NCI-H2107 treated with DMSO at 0.1 percent for 48 hours (cell line): ENCODE results near the gene BORCS5.

Source experiments
- DNase-seq: peaks from one replicate; lab custom pipeline; 2025; ENCODE audit not compliant: unreplicated experiment; lab: John Stamatoyannopoulos, UW

BORCS5 gene

DNA sequence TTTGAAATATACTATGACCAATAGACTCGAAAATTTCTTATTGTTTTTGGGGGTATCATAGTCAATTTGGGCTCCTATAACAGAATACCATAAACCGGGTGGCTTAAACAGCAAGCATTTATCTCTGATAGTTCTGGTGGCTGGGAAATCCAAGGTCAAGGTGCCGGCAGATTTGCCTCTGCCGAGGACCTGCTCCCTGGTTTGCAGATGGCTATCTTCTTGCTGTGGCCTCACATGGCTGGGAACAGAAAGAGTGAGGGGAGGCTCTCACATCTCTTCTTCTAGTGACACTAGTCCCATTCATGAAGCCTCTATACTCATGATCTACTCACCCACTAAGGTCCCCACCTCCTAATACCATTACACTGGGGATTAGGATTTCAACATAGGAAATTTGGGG is 70.7 kb downstream of the BORCS5 start:
- DNase-seq, result no peak

DNA sequence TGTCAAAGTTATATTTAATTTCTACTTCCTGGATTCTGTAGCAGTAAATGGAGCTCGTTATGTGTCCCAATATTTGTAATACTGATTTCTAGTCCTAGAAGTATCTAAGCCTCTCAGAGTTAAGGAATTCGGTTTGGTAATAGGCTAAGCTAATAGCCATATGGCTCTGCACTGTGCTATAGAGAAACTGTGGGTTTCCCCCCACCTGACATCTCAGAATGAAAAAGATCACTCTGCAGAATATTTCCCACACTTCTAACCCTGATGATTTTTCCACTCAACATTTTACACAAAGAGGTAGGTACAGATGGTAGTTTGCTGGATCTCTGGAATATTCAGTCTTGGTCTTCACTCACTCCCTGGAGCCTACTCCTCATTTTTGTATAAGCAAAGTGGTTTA is 71.2 kb downstream of the BORCS5 start:
- DNase-seq, result no peak

DNA sequence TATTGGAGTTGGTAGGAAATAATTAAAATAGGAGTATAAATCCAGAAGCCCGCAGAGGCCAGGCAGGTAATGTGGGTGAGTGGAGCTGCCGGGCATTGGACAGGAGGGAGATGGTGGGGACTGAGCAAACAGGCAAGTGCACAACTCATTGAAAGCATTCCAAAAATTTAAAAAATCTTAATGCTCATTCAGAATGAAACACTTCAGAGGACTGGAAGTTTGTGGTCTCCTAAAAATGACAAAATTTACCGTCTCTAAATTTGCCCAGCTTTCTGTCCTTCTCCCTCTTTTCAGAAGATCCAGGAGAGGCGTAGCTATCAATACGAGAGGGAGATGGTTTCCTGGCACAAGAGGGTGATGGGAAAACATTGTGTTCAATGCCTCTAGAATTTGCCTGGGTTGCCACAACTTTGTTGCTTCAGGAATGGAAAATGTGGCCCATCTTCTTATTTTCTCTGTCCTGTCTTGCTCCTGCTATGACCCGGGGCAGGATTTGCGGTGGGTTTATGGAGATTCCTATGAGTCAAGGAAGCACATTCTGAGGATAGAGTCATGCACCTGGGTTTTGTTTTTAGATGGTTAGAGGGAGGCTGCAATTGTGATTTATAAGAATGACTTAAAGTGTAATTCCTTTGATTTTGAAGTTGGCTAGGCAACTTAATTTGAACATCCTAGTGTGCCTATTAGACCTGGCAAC is 72.2 kb downstream of the BORCS5 start:
- DNase-seq, result no peak

DNA sequence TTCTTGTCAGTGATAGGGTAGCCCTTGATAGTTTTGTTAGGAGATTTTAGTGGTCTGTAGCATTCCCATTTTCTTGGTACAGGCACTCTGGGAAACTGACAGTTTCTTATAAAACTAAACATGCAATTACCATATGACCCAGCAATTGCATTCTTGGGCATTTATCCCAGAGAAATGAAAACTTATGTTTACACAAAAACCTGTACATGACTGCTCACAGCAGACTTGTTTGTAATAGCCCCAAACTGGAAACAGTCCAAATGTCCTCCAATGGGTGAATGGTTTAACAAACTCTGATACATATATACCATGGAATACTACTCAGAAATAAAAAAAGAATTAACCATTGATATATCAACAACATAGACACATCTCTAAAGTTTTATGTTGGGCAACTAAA is 75.5 kb downstream of the BORCS5 start:
- DNase-seq, result no peak

DNA sequence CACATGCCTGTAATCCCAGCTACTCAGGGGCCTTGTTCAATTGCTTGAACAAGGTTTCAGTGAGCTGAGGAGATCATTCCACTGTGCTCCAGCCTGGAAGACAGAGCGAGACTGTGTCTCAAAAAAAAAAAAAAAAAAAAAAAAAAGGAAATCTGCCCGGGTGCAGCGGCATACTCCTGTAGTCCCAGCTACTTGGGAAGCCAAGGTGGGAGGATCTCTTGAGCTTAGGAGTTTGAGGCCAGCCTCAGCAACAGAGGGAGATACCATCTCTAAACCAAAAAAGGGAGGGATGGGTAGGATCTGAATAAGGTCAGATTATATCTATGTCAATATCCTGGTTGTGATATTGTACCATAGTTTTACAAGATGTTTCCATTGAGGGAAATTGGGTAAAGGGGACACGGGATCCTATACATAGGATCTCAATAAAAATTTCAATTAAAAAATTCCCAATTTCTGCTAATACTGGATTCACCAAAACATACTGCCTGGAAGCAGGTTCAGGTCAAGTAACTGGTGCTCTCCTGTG is 76.4 kb downstream of the BORCS5 start:
- DNase-seq, result no peak

DNA sequence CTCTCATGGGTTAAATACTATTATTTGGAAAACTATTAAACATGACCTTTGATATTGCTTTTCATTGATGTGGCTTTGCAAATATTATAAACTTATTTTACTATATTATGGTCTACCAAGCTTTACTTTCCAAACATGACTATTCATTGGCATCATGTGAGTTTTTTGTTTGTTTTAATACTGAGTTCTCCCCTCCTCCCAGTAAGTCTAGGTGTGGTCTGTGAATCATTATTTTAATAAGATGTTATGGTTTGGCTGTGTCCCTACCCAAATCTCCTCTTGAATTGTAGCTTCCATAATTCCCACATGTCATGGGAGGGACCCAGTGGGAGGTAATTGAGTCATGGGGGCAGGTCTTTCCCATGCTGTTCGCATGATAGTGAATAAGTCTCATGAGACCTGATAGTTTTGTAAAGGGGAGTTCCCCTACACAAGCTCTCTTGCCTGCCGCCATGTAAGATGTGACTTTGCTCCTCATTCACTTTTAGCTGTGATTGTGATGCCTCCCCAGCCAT is 80.0 kb downstream of the BORCS5 start:
- DNase-seq, result no peak

DNA sequence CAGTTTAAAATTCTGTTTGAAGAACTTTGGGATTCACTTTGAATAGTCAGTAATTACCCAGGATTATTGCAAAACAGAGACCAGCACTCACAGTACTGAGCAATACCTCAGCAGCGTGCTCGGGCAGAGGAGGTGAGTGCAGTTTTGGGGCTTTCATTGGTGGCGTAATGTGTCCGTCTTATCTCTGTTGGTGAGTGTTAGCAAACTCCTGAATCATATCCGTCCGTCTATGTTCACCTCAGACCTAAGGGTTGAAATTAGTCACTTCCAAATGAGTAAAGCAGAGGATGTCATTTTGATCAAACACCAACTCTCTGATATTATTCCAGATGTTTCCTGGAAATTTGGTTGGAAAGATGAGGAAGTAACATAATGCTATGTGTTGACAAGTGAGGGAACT is 82.8 kb downstream of the BORCS5 start:
- DNase-seq, result no peak

DNA sequence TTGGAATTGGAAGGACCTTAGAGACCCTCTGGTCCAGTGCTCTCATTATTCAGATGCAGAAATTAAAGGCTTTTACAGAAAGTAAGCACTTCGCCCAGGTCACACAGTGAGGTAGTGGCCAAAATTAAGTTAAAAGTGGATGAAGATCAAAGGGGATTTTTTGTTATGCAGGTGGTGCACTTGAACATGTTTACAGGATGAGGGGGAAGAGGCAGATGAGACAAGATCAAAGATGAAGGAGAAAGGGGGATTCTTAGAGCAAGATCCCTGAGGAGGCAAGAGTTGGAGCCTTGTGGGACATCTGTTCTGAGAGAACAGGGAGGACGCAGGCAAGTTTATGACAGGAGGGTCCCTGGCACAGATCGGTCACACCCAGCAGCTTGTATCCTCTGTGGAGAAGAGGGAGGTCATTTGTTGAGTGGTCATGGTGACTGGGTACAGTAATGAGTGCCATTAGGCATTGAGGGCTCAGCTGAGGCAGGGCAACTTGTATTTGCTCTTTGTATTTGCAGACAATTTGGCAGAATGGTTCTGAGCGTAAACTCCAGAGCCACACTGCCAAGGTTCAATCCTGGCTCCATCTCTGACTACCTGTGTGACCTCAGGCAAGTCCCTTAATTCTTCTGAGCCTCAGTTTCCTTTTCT is 84.0 kb downstream of the BORCS5 start:
- DNase-seq, result no peak

DNA sequence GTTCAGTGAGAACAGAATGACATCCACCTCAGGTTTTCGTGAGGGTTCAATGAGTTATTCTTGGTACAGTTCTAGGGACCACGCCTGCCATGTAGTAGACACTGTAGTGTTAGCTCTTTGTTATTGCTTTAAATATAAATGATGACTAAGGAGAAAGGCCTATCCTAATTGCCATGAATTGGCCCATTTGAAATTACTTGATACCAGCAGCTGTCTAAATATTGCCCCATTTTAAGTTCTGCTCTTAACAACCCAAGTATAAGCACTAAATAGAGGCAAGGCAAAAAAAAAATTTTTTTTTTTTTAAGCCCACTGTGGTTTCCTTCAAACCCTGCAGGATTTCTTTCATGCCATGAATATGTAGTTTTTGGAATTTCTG is 84.5 kb downstream of the BORCS5 start:
- no peak for DNase-seq

DNA sequence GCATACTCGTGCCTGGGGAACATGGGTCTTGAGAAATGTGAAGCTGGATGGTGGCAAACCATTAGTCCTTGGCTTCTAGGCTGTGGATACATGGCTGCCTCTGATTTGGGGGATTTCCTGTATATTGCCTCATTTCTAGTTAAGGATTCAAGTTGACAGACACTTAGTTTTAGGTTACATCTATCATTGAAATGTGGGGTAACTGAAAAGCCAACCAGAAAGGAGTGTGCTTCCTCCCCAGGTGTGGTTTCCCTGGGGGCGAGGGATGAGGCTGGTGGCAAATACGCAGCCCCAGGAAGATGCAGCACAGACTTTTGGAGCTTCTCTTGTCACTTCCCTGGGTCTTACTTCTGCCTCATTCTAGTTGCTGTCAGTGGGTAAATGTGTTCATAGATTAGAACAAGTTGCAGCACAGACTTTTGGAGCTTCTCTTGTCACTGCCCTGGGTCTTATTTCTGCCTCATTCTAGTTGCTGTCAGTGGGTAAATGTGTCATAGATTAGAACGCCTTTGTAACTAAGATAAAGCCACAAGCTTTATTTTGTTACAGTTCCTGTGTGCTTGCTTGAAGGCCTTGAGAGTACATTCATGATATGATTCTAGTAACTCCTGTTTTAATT is 85.1 kb downstream of the BORCS5 start:
- no peak for DNase-seq

DNA sequence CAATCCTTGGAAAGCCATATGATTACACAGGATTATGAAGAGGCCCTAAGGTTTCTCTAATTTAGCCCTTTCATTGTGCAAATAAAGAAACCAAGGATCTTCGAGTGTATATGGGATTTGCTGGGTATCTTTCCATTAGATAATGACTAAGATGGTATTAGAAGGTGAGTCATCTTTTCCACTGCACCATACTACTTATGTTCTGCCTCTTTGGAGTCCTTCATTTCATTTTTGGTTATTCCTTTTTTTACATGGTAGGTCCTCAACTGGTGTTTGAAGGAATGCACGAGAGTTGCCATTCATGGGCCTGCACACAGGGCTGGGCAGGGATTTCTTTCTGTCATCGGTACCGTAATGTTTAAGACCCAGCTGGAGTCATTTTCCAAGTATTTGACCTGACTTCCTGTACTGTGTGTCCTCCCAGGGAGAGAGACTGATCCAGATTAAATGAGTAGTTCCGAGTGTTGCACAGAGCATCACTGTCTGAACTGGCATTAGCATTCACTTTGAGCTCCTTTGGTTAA is 85.7 kb downstream of the BORCS5 start:
- DNase-seq, result no peak

DNA sequence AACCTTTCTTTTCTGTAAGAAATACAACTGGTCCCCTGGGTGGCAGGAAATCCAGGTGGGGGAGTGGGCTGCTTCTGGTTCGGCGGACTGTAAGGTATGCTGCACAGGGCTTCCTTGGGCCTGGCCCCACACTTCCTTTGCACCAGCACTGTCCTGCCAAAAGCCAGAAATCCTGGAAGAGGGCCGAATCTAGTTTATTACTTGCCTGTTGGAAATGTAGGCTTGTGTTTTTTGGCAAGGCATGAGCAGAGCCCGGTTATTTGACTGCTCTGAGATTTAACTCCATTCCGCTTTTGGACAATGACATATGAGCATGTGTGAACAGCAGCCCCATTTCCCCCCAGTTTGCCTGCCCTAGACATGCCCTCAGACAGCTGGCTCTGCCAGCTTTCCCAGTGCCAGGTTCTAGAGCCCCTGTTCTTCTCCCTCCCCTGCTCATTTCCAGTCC is 86.6 kb downstream of the BORCS5 start:
- DNase-seq, result no peak

DNA sequence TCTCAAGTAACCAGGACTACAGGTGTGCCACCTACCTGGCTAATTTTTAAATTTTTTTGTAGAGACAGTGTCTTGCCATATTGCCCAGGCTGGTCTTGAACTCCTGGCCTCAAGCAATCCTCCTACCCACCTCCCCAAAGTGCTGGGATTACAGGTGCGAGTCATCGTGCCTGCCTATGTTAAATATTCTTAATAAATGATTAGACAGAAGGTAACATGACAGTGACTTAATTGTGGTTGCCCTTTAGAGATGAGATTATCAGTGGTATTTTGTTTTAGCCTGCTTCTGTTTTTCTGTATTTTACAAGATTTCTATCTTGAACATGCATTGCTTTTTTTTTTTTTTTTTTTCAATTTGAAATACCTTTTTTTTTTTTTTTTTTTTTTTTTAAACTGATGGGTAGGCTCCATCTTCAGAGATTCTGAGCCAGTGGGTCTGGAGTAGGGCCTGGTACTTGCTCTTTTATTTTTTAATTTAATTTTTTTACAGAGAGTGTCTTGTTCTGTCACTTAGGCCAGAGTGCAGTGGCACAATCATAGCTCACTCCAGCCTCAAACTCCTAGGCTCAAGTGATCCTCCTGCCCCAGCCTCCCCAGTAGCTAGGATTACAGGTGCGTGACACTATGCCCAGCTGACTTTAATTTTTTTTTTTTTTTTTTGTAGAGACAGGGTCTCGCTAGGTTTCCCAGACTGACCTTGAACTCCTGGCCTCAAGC is 88.4 kb downstream of the BORCS5 start:
- no peak for DNase-seq

DNA sequence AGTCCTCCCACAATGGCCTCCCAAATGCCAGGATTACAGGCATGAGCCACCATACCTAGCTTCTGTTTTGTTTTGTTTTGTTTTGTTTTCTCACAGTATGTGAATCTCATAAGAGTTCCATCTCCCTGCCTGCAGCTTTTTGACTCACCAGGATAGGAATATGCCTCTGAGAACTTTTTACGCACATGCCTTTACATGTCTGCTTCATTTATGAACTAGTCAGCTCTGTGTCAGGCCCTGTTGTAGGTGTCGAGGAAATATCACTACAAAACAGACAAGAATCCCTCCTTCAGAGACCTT is 89.0 kb downstream of the BORCS5 start:
- DNase-seq, result no peak

DNA sequence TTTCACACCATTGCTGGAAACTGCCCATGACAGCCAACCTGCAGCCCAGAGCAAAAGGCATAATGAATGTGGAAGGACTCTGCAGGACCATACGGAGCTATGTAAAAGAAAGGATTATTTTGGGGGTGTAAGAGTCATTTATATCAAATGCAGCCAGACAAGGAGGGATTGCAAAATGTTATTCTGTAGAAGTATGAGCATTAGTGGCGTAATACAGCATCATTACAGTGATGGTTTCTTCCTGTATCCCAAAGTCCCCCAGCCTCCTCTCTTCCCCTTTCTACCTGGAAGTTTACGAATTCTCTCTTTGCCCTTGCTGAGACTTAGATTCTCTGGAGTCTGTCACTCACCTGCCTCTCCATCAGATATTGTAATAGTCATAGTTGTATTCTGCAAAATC is 89.9 kb downstream of the BORCS5 start:
- DNase-seq, result no peak

DNA sequence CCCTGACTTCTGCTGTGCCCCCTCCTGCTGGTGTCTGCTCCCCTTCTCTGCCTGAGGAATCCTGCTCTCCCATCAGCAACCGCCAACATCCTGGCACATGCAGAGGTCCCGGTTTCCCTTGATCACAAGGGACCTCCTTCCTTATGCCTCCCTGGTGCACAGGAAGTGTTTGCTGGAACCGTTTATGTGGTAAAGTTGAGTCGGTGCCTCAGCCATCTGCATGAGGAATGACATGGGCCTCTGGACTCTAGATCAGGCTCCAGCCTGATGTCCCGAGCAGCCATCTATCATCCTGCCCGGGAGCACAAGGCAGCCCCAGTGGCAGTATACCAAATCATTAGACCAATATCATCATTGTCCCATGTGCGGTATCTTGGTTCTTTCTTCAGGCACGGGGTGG is 90.4 kb downstream of the BORCS5 start:
- DNase-seq, result no peak

DNA sequence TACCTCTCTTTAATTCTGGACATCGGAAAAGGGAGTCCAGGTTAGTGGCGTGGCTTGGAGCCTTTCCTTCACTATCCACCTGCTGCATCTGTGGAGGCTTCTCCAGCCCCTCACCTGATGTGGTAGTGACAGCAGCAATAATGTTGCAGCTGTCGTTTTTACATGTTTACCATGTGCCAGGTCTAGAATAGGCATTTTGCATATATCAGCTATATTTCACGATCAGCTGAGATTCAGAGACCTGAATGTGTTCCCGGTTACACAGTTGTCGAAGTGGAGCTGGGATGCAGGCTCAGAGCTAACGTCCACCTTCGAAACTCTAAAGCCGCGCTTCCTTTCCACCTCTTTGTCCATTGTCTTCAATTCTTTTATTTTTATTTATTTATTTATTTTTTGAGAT is 91.0 kb downstream of the BORCS5 start:
- no peak for DNase-seq

DNA sequence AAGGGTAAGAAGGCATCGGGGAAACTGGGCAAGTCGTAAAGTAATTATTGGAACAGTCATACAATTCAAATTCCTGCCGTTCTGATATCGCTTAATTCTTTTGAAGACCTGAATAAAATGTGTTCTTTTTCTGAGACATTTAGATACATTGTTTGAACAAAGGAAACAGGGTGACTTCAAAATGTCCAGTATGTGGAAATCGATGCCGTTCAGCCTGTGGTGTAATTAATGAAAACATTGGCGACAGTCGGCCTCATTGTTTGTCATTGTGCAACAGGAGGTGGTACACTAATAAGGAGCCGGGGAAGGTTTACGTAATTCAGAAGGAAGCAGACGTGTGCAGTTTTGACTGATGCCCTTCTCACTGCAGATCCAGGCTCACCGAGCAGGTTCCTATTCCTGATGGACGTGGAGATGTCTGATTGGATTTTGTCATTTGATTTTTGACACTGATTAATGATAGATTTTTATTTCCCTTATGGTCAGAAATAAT is 92.7 kb downstream of the BORCS5 start:
- DNase-seq, result no peak

DNA sequence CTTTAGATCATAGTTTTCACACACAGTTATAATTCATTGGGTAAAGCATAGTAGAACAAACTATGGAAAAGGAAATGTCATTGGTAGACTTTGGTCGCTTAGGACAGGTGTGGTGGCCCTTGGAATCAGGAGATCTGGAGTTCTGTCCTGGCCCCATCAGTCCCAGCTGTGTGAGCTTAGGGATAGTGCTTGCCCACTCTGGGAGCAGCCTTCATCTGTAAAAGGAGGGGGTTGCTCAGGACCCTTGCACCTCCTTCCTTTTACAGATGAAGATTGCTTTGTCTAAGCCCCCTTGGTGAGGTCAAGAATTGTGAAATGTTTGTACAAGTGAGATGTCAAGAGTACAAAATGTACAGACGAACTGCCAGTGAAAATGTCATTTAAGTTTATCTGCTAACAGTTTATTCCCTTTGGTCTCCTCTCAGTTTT is 93.2 kb downstream of the BORCS5 start:
- no peak for DNase-seq

DNA sequence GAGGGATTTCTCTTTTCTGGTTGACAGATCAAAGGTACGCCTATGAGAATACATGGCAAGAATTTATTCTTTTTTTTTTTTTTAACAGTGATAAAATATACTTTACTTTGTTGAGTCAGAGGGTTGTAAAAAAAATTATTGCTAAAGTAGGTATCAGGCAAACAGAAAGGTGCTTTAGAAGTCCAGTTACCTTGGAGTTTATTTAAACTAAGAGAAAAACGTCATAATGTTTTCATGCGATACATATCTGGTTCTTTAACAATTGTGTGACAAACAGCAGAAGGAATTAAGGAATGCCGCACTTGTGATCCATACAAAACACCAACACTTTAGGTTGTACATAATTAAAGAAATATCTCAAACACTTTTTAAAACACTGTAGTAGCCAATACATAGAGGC is 94.2 kb downstream of the BORCS5 start:
- DNase-seq, result no peak

DNA sequence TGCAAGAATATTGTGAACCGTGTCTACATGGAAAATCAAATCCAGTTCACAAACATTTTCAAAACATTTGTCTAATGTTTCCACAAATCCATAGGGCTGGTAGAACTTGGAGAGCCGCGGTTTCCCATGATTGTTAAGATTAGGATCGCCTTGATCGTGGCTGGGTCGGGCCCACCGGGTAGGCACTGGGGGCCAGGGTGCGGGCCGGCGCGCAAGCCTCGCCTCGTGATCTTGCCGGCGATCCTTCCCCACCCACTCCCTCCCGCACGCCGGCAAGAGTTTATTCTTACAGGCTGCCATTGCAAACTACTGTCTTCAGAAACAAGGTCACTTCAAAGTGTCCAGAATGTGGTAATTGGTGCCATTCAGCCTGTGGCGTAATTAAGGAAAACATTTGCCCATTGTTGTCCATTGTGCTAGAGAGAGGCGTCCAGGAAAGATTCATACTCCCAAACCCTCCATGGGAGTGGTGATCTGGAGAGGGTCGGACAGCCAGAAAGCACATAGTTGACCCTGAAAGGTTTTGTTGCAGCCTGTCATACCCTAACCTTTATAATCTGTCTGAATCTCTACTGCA is 95.5 kb downstream of the BORCS5 start:
- no peak for DNase-seq
